Activated naive CD4-positive, alpha-beta T cell treated with anti-CD3 and anti-CD28 coated beads, Interleukin-2, amount 50 U/mL, for 72 hours (primary cell): ENCODE results near the gene ATRNL1. TPM values are rescaled to one million over a fixed set of nuclear protein-coding genes. Genes with fewer than 3 reads are reported as not detected.

ENCODE experiments used
- ATAC-seq, 2 donors: fragments of 150-1000 bp; cut with Tn5 transposase; 2 replicates each; pipeline ENCODE4 v1.10.0; 2021; ENCODE audit warnings: mild to moderate bottlenecking in 2 of 2, moderate library complexity in 2 of 2
- DNase-seq, 2 donors: peaks; one replicate each; pipeline ENCODE4 v3.0.0; 2021 to 2022; ENCODE audit warnings: low spot score in 2 of 2
- H3K27ac Mint-ChIP-seq, 2 donors: one replicate each; pipeline ENCODE4 v1.8.0; 2022; ENCODE audit warnings: mild to moderate bottlenecking in 2 of 2, mixed read lengths in 2 of 2
- H3K36me3 Mint-ChIP-seq, 2 donors: one replicate each; pipeline ENCODE4 v1.8.0; 2022; ENCODE audit warnings: mixed read lengths in 2 of 2
- H3K9me3 Mint-ChIP-seq, 2 donors: one replicate each; pipeline ENCODE4 v1.8.0; 2022; ENCODE audit warnings: mixed read lengths in 2 of 2
- total RNA-seq, 2 donors: library from RNA; stranded (reverse); gene quantifications; one replicate each; pipeline ENCODE4 v1.2.3, GENCODE V29; 2022

The ATRNL1 gene
- total RNA-seq, 2 donors from 2014 or later: 0.62 TPM; not detected in 1

DNA sequence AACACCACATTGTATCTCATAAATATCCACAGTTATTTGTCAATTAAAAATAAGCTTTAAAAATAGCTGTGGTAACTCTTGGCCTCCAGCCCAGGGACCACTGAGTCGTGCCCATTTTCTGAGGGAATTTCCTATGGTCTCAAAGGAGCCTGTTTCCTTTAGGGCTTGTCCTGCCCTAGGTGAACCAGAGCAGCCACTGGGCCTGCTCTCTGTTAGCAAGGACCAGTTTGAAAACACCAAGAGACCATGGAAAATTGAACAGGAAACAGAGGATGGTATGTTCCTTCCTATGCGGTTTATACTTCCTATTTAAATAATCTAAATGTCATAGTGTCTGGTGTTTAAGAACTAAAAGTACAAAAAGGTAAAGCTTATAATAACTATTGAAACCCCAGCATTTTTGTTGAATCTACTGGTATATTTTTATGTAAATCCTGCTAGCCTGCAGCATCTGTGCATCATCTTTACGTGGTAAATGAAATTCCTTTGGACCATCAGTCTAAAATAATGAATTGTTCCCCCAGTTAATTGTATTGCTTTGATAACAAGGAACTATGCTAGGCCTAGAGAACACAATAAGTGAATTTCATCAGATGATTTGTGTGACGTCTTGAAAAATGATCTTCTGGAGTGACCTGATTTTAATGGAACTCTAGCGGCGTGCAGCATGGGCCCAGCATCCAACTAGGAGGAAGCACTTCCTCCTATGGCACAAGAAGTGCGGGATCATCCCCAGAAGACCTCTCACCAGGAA is 846.1 kb downstream of the ATRNL1 start:
- no peak for ATAC-seq
- Mint-ChIP-seq H3K9me3 (peaks cover 16 to 21% of the 10 kb centered on the region in 2 donors), H3K27ac (no peak overlapping the region), H3K36me3 (no peaks in the 10 kb centered on the region)
- no peak for DNase-seq

DNA sequence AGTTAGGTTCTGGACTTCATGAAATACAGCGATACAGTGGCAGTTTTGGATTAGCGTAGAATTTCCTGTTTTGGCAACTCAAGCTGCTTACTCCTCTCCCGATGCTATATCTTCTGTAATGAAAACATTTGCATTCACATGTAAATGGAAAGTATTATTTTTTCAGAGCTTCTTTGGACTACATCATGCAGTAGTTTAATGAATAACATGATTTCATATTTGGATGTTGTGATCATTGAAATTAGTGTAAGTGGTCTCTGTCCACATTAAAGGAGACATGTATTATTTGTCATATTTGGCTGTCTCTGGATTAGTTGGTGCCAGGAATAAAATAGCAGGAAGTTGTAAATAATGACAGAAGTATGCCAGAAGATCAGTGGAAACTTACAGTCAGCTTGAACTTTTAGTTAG is 848.2 kb downstream of the ATRNL1 start:
- no peaks in the 10 kb centered on the region for H3K36me3 Mint-ChIP-seq
- H3K27ac Mint-ChIP-seq: no peak overlapping the region
- ATAC-seq (no peak), DNase-seq (no peak)
- peaks cover 8 to 10% of the 10 kb centered on the region in 2 donors for H3K9me3 Mint-ChIP-seq

DNA sequence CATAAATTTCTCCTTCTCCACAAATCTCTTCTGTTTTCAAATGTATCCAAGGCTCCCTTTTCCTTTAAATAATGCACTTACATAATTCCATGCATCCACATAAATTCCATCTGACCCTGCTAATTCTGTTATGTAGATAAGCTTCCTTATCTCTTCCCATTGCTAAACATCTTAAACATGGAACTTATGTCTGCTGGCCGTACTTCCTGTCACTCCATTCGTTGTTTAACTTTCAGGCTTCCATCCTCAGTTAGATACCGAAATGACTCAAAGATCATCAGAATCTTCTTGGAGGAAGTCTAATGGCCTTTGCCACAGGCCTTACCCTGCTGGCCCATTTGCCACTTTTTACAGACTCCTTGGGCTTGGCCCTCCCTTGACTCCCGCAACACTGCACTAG is 848.9 kb downstream of the ATRNL1 start:
- Mint-ChIP-seq H3K36me3 (no peaks in the 10 kb centered on the region), H3K9me3 (peaks cover 8 to 10% of the 10 kb centered on the region in 2 donors), H3K27ac (no peak overlapping the region)
- no peak for DNase-seq
- ATAC-seq: no peak

DNA sequence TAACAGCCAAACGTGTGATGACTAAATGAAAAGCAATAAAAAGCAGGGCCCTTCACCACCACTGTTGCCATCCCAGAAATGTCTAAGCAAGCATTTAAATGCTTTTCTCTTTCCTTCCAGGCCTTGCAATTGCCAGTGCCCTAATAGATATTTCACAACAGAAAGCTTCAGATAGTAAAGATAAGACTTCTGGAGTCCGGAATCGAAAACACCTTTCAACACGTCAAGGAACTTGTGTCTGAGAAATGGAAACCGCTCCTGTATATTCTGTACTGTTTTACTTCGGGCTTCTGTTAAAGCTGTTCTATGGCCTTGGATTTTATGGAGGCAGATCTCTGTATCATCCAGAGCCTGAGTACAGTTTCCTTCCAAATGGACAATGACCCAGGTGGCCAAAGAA is 851.4 kb downstream of the ATRNL1 start:
- H3K27ac Mint-ChIP-seq: no peak overlapping the region
- DNase-seq (no peak), ATAC-seq (no peak)
- peaks cover 7 to 10% of the 10 kb centered on the region in 2 donors for H3K9me3 Mint-ChIP-seq
- H3K36me3 Mint-ChIP-seq: no peaks in the 10 kb centered on the region

DNA sequence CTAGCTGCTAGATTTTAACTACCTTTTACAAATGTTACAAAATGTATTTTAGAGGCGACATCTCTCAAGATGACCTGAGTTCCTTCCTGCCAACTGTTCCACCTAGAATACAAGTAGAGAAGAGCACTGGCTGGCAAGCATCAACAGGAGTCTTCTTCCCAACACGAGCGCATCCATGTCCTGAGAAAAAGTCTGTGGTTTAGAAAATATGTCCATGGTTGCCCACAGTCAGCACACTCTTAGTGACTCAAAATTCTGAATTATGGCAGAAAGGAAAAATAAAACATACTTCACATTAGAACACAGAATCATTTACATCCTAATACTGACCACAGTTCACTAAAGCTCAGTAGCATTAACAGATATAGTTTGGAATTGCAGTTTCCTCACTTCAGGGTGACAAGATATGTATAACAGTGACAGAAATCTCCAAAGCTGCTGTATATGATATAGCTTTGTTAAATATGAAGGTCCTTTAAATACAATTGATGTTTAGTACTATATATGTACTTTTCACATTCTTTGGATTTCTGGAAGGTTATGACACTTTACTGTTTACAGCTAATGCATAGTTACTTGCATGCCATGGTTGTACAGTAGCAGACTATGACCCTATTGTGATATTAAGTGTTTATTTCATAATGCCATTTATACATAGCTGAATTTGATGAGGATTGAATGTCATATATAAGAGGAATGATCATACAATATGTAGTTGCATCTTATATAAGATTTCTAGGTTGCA is 852.7 kb downstream of the ATRNL1 start:
- no peak for DNase-seq
- no peak overlapping the region for H3K27ac Mint-ChIP-seq
- H3K9me3 Mint-ChIP-seq: peaks cover 4 to 6% of the 10 kb centered on the region in 2 donors
- H3K36me3 Mint-ChIP-seq: no peaks in the 10 kb centered on the region
- ATAC-seq: no peak

DNA sequence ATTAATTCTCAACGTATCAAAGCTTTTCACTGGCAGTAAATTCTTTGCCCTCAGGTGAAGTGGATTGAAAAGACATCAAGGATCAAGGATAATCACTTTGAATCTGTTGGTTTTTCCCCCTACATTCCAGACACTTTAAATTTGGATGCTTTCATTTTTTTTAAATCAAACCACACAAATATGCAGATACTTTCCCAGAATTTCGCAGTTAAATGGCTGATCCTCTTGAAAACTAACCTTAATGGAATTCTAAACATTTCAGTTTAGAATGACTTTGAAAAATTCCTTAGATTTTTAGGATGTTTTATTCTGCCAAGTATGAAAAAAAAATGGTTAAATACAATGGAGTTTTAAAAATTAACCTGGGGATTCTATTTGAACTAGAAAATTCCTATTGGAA is 853.9 kb downstream of the ATRNL1 start:
- DNase-seq (no peak), ATAC-seq (no peak)
- peaks cover 3 to 4% of the 10 kb centered on the region in 2 donors for H3K9me3 Mint-ChIP-seq
- H3K27ac Mint-ChIP-seq: no peak overlapping the region
- H3K36me3 Mint-ChIP-seq: no peaks in the 10 kb centered on the region

DNA sequence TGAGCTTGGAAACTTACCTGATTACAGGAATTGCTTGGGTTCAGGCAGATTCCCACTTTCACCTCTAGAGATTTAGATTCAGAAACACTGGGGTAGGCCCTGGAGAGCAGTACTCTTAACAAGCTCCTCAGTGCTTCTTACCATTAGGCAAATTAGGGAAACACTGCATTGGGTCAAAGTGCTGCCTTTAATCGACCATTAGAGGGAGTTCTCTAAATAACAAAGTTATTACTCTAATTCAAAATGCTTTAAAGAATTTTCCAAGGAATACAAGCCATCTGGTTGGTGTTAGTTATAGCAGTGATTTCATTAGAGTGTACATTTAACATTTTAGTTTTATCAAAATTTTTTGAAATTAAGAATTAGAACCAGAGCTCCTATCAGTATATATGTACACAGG is 855.3 kb downstream of the ATRNL1 start:
- DNase-seq: no peak
- no peaks in the 10 kb centered on the region for H3K36me3 Mint-ChIP-seq
- no peak for ATAC-seq
- H3K27ac Mint-ChIP-seq: no peak overlapping the region
- H3K9me3 Mint-ChIP-seq: peaks cover 0 to 4% of the 10 kb centered on the region in 2 donors

DNA sequence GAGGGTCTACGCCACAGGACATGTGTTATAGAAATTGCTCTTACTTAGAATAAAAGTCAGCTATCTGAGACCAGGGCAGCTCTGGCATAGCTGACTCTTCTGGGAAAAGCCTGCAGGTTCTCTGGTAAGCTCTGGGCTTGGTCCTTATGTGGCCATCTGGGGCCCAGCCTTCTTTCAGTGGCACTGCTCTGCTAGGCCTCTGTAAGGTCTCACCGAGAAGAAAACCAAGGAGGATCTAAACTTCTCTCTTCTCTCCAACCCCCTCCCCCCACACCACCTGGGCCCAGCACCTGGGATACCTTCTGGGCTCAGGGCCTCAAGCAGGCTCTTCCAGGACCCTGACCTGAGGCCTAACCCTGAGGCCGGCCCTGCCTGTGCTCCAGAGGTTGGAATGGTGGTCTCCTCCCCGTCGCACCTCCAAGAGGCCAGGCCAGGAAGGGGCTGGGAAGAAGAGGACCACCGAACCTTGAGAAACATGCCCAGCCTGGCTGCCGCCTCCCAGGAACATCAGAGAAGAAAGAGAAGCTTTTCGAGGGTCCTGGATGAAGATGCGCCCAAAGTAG is 856.2 kb downstream of the ATRNL1 start:
- Mint-ChIP-seq H3K9me3 (no peaks in the 10 kb centered on the region), H3K36me3 (no peaks in the 10 kb centered on the region), H3K27ac (no peak overlapping the region)
- DNase-seq (no peak), ATAC-seq (no peak)

DNA sequence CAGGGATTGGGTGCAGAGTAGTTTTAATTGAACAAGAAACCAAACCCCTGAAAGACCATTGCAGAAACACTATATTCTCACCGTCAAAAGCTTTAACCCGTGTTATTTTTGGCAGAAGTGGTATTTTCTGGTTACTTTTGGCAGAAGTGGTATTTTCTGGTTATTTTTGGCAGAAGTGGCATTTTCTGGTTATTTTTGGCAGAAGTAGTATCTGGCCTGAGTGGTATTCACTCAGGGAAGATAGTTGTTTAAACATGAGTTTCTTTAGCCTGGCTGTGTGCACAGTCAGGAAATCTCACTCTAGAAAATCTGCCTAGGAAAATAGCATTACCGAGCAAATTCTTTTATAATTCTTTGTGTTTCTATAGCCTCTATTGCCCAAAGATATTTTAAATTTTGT is 857.2 kb downstream of the ATRNL1 start:
- Mint-ChIP-seq H3K9me3 (no peaks in the 10 kb centered on the region), H3K36me3 (no peaks in the 10 kb centered on the region), H3K27ac (no peak overlapping the region)
- ATAC-seq: no peak
- DNase-seq: no peak

DNA sequence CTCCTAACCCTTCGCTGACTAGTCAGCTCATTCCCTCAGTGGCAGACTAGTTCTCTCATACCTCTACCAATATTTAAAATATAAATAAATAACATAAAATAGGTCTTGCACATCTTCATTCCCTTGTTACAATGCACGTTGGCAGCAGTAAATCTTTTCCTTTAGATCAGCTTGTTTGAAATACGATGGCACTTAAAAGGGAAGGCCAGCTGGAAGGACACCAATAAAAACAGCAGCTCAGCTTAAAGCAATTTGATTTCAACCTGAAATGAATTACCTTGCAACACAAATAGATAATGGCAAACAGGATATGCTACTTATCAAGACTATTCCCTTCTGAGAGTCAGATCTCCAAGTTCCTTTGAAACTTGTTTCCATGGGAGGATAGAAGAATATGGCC is 858.1 kb downstream of the ATRNL1 start:
- Mint-ChIP-seq H3K27ac (no peak overlapping the region), H3K9me3 (no peaks in the 10 kb centered on the region), H3K36me3 (no peaks in the 10 kb centered on the region)
- ATAC-seq (no peak), DNase-seq (no peak)

DNA sequence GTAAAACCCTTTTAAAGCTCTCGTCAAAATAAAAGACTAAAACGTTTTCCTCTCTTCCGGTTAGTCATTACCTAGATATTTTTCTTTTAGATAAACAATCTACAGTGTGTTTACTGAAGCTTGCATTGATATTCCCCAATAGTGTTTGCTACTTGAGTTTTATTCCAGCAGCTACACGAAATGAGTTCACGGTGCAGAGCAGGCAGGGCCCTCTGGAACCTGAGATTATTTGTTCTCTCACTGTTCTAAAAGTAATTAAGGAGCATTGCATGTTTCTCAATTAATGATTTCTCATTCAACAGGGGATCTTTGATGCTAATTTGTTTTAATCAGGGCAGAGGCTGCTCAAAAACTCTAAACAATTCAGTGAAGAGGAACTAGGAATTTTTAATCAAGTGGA is 860.1 kb downstream of the ATRNL1 start:
- ATAC-seq: no peak
- Mint-ChIP-seq H3K36me3 (no peaks in the 10 kb centered on the region), H3K27ac (no peak overlapping the region), H3K9me3 (no peaks in the 10 kb centered on the region)
- DNase-seq: no peak

DNA sequence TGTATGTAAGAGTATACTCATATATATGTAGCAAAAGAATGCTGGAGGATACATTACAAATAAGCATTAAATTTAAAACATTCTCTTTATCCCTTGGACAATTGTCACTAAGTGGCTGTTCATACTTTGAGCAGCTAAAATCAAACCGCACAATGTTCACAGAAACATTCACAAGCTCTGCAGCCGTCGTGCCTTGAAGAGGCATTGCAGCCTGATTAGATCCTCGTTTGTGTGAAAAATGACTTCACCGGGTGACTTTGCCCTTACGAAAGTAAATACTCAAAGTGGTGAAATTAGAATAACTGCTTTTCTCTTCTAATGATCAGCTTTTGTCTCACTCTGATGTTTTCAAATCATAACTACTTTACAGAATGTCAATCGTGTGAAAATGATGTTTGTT is 860.8 kb downstream of the ATRNL1 start:
- DNase-seq: no peak
- no peak for ATAC-seq
- H3K27ac Mint-ChIP-seq: no peak overlapping the region

DNA sequence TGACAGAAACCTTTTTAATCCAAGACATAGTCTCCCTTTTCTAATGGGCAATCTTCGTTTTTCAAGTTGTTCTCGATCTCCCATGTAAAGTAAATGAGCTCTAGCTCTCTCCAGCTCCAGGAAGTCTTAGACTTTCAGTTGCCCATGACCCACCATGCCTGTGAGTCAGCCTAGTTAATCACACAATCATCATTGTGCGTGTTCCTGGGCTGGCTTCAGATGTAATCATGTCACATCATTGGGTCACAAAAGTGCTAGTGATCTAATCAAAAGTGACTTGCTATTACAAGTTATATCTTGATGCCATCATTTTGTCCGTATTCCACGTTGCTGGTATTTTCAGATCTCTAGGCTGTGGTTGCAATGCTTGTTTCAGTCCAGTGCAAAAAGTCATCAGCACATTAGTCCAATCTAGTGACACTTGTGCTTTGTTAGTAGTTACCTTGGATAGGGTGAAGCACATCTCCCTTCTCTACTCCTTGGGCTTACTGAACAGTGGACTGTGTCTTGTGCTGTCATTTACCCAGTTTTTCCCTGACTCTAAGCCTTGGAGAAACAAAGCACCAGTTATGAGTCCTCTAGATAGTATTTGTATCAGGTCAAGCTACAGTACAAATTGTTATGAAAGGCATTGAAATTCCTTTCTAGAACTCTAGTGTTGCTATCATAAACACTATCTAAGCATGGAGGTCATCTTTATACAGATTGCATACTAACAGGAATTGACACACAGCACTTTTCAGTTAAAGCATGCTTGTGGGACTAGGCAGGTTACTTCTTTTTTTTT is 863.3 kb downstream of the ATRNL1 start:
- DNase-seq (no peak), ATAC-seq (no peak)
- peaks cover 0 to 6% of the 10 kb centered on the region in 2 donors for H3K9me3 Mint-ChIP-seq
- no peak overlapping the region for H3K27ac Mint-ChIP-seq
- H3K36me3 Mint-ChIP-seq: no peaks in the 10 kb centered on the region

More for the DNA sequence above, 860.8 kb downstream of the ATRNL1 start:
- no peaks in the 10 kb centered on the region for H3K9me3 Mint-ChIP-seq
- H3K36me3 Mint-ChIP-seq: no peaks in the 10 kb centered on the region

DNA sequence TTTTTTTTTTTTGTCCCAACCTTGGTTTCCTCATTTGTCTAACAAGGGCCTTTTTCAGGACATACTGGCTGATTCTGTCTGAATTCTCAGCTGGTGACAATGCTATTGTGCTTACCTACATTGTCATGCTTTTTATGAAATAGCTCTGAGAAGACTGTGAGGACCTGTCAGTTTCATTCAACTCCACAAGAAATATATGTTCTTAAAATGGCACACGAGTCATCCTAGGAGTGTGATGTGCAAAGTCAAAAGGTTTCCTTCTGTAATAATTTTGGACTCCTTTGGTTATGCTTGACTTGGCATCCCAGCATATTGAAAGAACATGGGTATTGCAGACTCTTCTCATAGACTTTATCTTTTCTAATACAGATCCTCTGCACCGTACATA is 863.8 kb downstream of the ATRNL1 start:
- Mint-ChIP-seq H3K9me3 (peaks cover 0 to 9% of the 10 kb centered on the region in 2 donors), H3K36me3 (no peaks in the 10 kb centered on the region), H3K27ac (no peak overlapping the region)
- ATAC-seq: no peak
- DNase-seq: no peak

DNA sequence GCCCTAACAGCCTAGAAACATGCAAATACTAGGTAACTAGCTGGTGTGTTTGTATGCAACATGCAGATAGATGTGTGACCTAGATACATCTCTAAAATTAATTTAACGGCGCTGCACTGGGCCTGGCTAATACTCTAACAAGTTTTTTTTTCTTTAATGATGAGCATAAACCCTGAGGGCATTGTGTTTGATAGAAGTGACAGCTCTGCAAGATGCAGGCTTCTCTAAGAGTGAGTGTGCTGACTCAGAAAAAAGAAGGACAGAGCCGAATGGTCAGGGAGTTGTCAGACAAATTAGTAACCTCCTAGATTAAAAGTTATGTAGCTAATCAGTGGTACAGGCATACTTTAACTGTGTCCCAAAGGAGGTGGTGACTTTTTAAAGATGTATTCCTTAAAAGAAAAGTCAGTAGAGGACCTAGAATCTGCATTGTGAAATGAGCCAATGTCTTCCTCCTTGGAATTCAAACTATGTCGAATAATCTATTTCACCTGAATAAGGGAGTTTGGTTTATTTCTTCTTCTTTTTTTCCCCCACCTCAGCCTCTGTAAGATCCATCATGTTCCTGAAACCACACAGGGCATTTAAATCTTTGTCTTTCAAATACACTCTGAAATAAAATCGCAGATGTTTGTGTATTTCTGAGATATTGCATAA is 864.7 kb downstream of the ATRNL1 start:
- ATAC-seq (no peak), DNase-seq (no peak)
- Mint-ChIP-seq H3K9me3 (peaks cover 5 to 15% of the 10 kb centered on the region in 2 donors), H3K27ac (no peak overlapping the region), H3K36me3 (no peaks in the 10 kb centered on the region)

DNA sequence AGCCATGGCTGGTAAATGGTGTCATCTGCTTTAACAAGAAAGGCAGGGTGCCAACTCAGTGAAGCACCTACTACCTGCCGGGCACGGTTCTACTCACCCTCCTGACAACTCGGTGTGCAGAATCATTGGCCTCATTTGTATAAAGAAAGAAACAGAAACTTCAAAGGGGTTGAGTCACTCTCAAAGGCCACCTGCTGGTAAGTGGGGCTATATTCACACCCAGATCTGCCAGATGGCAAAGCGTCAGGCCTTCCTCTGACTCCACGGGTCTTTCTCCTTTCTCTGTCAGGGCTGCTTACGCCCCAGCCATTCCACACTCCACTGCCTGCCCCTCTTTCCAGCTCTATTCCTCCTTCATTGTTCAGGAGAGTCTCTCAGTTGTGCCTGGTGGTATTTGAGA is 870.7 kb downstream of the ATRNL1 start:
- no peak overlapping the region for H3K27ac Mint-ChIP-seq
- peaks cover 5 to 15% of the 10 kb centered on the region in 2 donors for H3K9me3 Mint-ChIP-seq
- no peaks in the 10 kb centered on the region for H3K36me3 Mint-ChIP-seq
- DNase-seq (no peak), ATAC-seq (no peak)
